Stimulated activated naive CD8-positive, alpha-beta T cell treated with anti-CD3 and anti-CD28 coated beads, Interleukin-15, Interleukin-2, amounts not matched to agents 100 U/mL and 50 U/mL, for 24 hours (primary cell): ENCODE measurements around the gene CEP55.
"Not testable (repeated sequence)": the region's sequence is repeated elsewhere in the genome, so short reads cannot be mapped to it uniquely, and the experiment has no call there.

Source experiments
- ATAC-seq: fragments of 150-1000 bp; cut with Tn5 transposase; one replicate; pipeline ENCODE4 v1.10.0; 2021
- DNase-seq: peaks from one replicate; pipeline ENCODE4 v3.0.0; 2021

The CEP55 gene

GRCh38 chr10:93514521-93514920 is 18.1 kb downstream of the CEP55 start:
- DNase-seq (no peak), ATAC-seq (no peak)

- no peak for DNase-seq
Measured at GRCh38 chr10:93515071-93516005, 18.9 kb downstream of the CEP55 start.

GRCh38 chr10:93516006-93516380 is 19.6 kb downstream of the CEP55 start:
- no peak for ATAC-seq
- DNase-seq = no peak

More at GRCh38 chr10:93515071-93516005, 18.9 kb downstream of the CEP55 start:
- ATAC-seq = no peak

GRCh38 chr10:93518531-93518930 is 22.1 kb downstream of the CEP55 start:
- ATAC-seq (no peak), DNase-seq (no peak)

GRCh38 chr10:93535293-93535692 is 38.9 kb downstream of the CEP55 start:
- ATAC-seq = no peak
- DNase-seq = no peak

GRCh38 chr10:93540871-93541270 is 44.5 kb downstream of the CEP55 start:
- not testable (repeated sequence) for DNase-seq, ATAC-seq

- ATAC-seq = peak; percentile 59
Measured at GRCh38 chr10:93541402-93542357, 45.3 kb downstream of the CEP55 start.

GRCh38 chr10:93542358-93542791 is 46.0 kb downstream of the CEP55 start:
- no peak for ATAC-seq

More at GRCh38 chr10:93541402-93542357, 45.3 kb downstream of the CEP55 start:
- DNase-seq = peak; percentile 29

GRCh38 chr10:93546995-93547394 is 50.6 kb downstream of the CEP55 start:
- not testable (repeated sequence) for ATAC-seq, DNase-seq

More at GRCh38 chr10:93542358-93542791, 46.0 kb downstream of the CEP55 start:
- DNase-seq = no peak

GRCh38 chr10:93547522-93547921 is 51.1 kb downstream of the CEP55 start:
- ATAC-seq = no peak
- DNase-seq = no peak

- DNase-seq (no peak), ATAC-seq (no peak)
Measured at GRCh38 chr10:93548376-93549071, 52.1 kb downstream of the CEP55 start.

- ATAC-seq = no peak
- DNase-seq = no peak
Measured at GRCh38 chr10:93550606-93551005, 54.2 kb downstream of the CEP55 start.

GRCh38 chr10:93552780-93553179 is 56.4 kb downstream of the CEP55 start:
- DNase-seq (no peak), ATAC-seq (no peak)

- DNase-seq = no peak
- ATAC-seq = no peak
Measured at GRCh38 chr10:93553482-93554315, 57.3 kb downstream of the CEP55 start.

- ATAC-seq (no peak), DNase-seq (no peak)
Measured at GRCh38 chr10:93554316-93554663, 57.9 kb downstream of the CEP55 start.

GRCh38 chr10:93554760-93555432 is 58.5 kb downstream of the CEP55 start:
- peak; percentile 57 for ATAC-seq
- DNase-seq = peak; percentile 63

- ATAC-seq (no peak), DNase-seq (no peak)
Measured at GRCh38 chr10:93559490-93559889, 63.1 kb downstream of the CEP55 start.

GRCh38 chr10:93560541-93560940 is 64.1 kb downstream of the CEP55 start:
- no peak for DNase-seq
- no peak for ATAC-seq

- ATAC-seq (no peak), DNase-seq (no peak)
Measured at GRCh38 chr10:93565446-93565845, 69.0 kb downstream of the CEP55 start.
